K562 (cell line): ENCODE data around the gene FAM168B. TPM values are rescaled to one million over a fixed set of nuclear protein-coding genes. Genes with fewer than 3 reads are reported as not detected.

Experiments used
- CBX8 ChIP-seq: fragments of 200-600 bp; sonication (generic); IDR thresholded peaks from 2 replicates; pipeline ENCODE4 v1.6.1; 2012; ENCODE audit warnings: borderline replicate concordance, mixed run types, low read depth, mild to moderate bottlenecking, moderate library complexity, mixed read lengths, low read length, control low read depth, inconsistent platforms; ENCODE audit not compliant: poor library complexity, severe bottlenecking; ENCODE audit errors: extremely low read depth
- CREM ChIP-seq: IDR thresholded peaks from 2 replicates; pipeline ENCODE4 v1.6.1; 2014; ENCODE audit warnings: antibody characterized with exemption, low read depth
- DDX20 ChIP-seq: fragments of 450-650 bp; IDR thresholded peaks from 2 replicates; pipeline ENCODE4 v1.6.1; 2016; ENCODE audit warnings: missing genetic modification characterization, low read depth, mild to moderate bottlenecking, missing compliant biosample characterization, moderate library complexity
- TEAD4 ChIP-seq, 2 experiments: sonication (generic) in 1 of 2; formaldehyde crosslinking in 1 of 2; IDR thresholded peaks; 2 replicates each; pipeline versions ENCODE4 v1.6.1 to v1.8.0; 2012 to 2022; ENCODE audit warnings: borderline replicate concordance in 1 of 2, inconsistent platforms in 1 of 2, low read length in 1 of 2, mild to moderate bottlenecking in 1 of 2, missing genetic modification reagents in 1 of 2
- polyA plus RNA-seq, 8 experiments: library from polyadenylated mRNA; depleted of rRNA in 4 of 8; stranded (reverse) in 5 of 8; unstranded in 3 of 8; fragments of >200 nt; fragmentation: Nextera tagmentation in 2 of 8; fragmentation: Illumina TruSeq in 1 of 8; extraction: Ambion mirVana in 2 of 8; extraction: Trizol in 1 of 8; gene quantifications; 2 replicates each; pipeline versions ENCODE4 v1.2.1 to v1.2.3, GENCODE V29; 2011 to 2014; ENCODE audit warnings: inconsistent platforms in 1 of 8, missing spikeins in 1 of 8
- total RNA-seq, 7 experiments: library from RNA; depleted of rRNA in 6 of 7; stranded (reverse); fragments of >200 nt in 6 of 7; fragmentation: Illumina TruSeq in 2 of 7; extraction: Trizol in 2 of 7; gene quantifications; 2 replicates each; pipeline versions ENCODE4 v1.2.1 to v1.2.3, GENCODE V29; 2011 to 2021; ENCODE audit warnings: low replicate concordance in 1 of 7
- TF ChIP-seq, protein P1 (sequence below), 2 experiments: fragments of 450-650 bp; IDR thresholded peaks; 2 replicates each; pipeline ENCODE4 v1.6.1; 2016; ENCODE audit warnings: mild to moderate bottlenecking in 2 of 2, borderline replicate concordance in 1 of 2, low read depth in 1 of 2, moderate library complexity in 1 of 2
- TF ChIP-seq, protein P2 (sequence below): fragments of 450-650 bp; conservative IDR thresholded peaks from 2 replicates; pipeline ENCODE4 v1.6.1; 2016; ENCODE audit warnings: missing genetic modification characterization, low read depth, mild to moderate bottlenecking, missing compliant biosample characterization, moderate library complexity
- TF ChIP-seq, protein P3 (sequence below): fragments of 450-650 bp; IDR thresholded peaks from 2 replicates; pipeline ENCODE4 v1.6.1; 2017; ENCODE audit warnings: antibody characterized with exemption, mild to moderate bottlenecking

The FAM168B gene
- total and polyA plus RNA-seq, 9 of the 15 experiments (the other 6 are each of a cell fraction or from before 2014, with no cell fraction given): 3.3 to 76.0 (median 46.1) TPM

DNA sequence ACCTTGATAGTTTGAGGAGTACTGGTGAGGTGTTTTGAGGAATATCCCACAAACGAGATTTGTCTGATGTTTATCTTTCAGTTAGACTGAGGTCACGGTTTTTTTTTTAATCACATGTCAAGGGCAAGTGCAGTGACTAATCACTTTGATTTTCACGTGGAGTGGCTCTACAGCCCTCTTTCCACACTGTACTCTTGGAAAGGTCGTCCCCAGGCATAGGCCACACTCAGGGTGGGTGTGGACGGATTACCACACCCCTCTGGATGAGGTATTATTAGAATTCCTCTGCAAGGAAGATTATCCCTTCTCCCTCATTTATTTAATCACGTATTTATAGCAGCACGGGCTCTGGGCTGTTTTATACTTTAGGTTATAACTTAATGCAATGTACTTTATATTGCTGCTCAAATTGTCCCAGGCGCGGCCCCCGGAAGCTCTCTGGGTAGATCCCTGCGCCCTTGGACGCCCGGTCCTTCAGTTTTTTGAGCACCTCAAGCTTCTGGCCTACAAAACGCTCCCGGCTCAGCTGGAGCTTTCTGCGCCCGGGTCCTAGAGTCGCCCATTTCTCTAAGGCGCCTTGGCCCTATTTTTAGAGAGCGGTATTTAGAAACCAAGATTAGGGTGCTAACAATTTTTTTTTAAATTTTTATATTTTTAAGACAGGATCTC lies 11.4 kb upstream of the FAM168B start (continued):
- TF ChIP-seq, protein P1, sequence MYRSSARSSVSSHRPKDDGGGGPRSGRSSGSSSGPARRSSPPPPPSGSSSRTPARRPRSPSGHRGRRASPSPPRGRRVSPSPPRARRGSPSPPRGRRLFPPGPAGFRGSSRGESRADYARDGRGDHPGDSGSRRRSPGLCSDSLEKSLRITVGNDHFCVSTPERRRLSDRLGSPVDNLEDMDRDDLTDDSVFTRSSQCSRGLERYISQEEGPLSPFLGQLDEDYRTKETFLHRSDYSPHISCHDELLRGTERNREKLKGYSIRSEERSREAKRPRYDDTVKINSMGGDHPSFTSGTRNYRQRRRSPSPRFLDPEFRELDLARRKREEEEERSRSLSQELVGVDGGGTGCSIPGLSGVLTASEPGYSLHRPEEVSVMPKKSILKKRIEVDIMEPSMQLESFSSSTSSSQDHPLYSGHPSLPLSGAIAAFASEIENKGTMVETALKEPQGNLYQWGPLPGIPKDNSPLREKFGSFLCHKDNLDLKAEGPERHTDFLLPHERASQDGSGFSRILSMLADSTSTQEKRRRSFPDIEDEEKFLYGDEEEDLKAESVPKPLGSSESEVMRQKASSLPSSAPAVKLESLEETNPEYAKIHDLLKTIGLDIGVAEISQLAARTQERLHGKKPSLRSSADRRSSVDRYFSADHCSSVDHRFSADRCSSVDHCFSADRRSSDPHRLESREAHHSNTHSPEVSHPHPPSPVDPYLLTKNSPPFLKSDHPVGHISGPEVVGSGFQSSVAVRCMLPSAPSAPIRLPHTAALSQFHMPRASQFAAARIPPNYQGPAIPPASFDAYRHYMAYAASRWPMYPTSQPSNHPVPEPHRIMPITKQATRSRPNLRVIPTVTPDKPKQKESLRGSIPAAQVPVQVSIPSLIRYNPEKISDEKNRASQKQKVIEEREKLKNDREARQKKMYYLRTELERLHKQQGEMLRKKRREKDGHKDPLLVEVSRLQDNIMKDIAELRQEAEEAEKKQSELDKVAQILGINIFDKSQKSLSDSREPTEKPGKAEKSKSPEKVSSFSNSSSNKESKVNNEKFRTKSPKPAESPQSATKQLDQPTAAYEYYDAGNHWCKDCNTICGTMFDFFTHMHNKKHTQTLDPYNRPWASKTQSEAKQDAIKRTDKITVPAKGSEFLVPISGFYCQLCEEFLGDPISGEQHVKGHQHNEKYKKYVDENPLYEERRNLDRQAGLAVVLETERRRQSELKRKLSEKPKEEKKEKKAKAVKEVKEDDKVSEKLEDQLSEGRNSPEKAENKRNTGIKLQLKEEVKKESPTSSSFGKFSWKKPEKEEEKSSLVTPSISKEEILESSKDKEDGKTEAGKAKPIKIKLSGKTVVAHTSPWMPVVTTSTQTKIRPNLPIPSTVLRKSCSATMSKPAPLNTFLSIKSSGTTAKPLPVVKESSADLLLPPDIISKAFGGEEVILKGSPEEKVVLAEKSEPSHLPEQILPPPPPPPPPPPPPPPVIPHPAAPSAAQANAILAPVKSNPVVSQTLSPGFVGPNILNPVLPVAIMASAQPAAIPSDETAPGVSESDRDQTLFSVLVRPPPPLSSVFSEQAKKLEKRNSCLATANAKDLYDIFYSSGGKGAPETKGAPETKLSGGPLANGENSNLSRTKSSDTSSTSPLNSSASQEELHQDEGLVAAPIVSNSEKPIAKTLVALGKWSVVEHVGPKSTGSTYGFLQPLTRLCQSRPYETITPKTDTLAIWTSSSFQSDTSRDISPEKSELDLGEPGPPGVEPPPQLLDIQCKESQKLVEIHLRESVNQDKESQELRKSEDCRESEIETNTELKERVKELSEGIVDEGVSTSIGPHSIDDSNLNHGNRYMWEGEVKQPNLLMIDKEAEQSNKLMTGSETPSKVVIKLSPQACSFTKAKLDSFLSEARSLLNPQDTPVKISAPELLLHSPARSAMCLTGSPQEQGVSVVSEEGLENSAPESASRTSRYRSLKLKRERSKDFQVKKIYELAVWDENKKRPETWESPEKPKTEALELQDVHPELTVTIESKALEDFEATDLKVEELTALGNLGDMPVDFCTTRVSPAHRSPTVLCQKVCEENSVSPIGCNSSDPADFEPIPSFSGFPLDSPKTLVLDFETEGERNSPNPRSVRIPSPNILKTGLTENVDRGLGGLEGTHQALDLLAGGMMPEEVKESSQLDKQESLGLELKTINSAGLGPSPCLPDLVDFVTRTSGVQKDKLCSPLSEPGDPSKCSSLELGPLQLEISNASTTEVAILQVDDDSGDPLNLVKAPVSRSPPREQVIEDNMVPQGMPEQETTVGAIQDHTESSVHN (IDR thresholded peaks at IDR 0.05; ENCODE audit: borderline replicate concordance in 1 of 2, low read depth in 1 of 2): peak in 1 of 2 experiments; percentile 69; a peak in 2 of 4 replicates
- TF ChIP-seq DDX20 (tag): no peak
- TF ChIP-seq, protein P2, sequence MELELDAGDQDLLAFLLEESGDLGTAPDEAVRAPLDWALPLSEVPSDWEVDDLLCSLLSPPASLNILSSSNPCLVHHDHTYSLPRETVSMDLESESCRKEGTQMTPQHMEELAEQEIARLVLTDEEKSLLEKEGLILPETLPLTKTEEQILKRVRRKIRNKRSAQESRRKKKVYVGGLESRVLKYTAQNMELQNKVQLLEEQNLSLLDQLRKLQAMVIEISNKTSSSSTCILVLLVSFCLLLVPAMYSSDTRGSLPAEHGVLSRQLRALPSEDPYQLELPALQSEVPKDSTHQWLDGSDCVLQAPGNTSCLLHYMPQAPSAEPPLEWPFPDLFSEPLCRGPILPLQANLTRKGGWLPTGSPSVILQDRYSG (tag): 0 out of 2 replicates have a peak, but pooled peaks have one; percentile 49
- 0 out of 2 replicates have a peak, but pooled peaks have one; percentile 8 for TF ChIP-seq CREM
- peak; percentile 27; the same call in 1 of the 2 replicates for TF ChIP-seq TEAD4 (IDR thresholded peaks at IDR 0.05; ENCODE audit: low read length)
- TF ChIP-seq TEAD4 (CRISPR knock-in tag; IDR thresholded peaks at IDR 0.05; ENCODE audit: borderline replicate concordance): no peak
- TF ChIP-seq, protein P3, sequence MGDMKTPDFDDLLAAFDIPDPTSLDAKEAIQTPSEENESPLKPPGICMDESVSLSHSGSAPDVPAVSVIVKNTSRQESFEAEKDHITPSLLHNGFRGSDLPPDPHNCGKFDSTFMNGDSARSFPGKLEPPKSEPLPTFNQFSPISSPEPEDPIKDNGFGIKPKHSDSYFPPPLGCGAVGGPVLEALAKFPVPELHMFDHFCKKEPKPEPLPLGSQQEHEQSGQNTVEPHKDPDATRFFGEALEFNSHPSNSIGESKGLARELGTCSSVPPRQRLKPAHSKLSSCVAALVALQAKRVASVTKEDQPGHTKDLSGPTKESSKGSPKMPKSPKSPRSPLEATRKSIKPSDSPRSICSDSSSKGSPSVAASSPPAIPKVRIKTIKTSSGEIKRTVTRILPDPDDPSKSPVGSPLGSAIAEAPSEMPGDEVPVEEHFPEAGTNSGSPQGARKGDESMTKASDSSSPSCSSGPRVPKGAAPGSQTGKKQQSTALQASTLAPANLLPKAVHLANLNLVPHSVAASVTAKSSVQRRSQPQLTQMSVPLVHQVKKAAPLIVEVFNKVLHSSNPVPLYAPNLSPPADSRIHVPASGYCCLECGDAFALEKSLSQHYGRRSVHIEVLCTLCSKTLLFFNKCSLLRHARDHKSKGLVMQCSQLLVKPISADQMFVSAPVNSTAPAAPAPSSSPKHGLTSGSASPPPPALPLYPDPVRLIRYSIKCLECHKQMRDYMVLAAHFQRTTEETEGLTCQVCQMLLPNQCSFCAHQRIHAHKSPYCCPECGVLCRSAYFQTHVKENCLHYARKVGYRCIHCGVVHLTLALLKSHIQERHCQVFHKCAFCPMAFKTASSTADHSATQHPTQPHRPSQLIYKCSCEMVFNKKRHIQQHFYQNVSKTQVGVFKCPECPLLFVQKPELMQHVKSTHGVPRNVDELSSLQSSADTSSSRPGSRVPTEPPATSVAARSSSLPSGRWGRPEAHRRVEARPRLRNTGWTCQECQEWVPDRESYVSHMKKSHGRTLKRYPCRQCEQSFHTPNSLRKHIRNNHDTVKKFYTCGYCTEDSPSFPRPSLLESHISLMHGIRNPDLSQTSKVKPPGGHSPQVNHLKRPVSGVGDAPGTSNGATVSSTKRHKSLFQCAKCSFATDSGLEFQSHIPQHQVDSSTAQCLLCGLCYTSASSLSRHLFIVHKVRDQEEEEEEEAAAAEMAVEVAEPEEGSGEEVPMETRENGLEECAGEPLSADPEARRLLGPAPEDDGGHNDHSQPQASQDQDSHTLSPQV: peak; percentile 49; the same call in 1 of the 2 replicates
- TF ChIP-seq CBX8: no peak
